Hepatocyte (in vitro differentiated cells): ENCODE data around the gene RNASE2.

ENCODE experiments used
- CTCF ChIP-seq: fragments of 200-600 bp; sonication (generic); IDR thresholded peaks from 2 replicates; pipeline ENCODE4 v1.5.1; 2016; ENCODE audit warnings: antibody characterized with exemption, mild to moderate bottlenecking; ENCODE audit not compliant: poor library complexity
- EZH2 ChIP-seq: fragments of 200-600 bp; sonication (generic); IDR thresholded peaks from 2 replicates; pipeline ENCODE4 v1.6.1; 2016; ENCODE audit warnings: antibody characterized with exemption, mild to moderate bottlenecking, borderline replicate concordance

- TF ChIP-seq CTCF (no peak), EZH2 (no peak)
Measured at GRCh38 chr14:20999591-20999990, 44.3 kb downstream of the RNASE2 start.
